ACC112 (cell line): ENCODE results near the gene LRP4.
"Not testable (repeated sequence)": the region's sequence is repeated elsewhere in the genome, so short reads cannot be mapped to it uniquely, and the experiment has no call there.

Source experiments
- H2AFZ ChIP-seq: fragments of 200-600 bp; sonication (generic); one replicate; pipeline ENCODE4 v1.6.0; 2017; ENCODE audit warnings: antibody characterized with exemption, low read length; ENCODE audit not compliant: unreplicated experiment
- H3K27ac ChIP-seq: fragments of 200-600 bp; sonication (generic); 2 replicates; pipeline ENCODE4 v1.5.1; 2014; ENCODE audit warnings: low read depth, mild to moderate bottlenecking, antibody characterized with exemption, low read length, moderate library complexity
- H3K27me3 ChIP-seq: fragments of 200-600 bp; sonication (generic); 2 replicates; pipeline ENCODE4 v1.6.1; 2014; ENCODE audit warnings: mild to moderate bottlenecking, antibody characterized with exemption, low read length, moderate library complexity, mixed read lengths; ENCODE audit not compliant: insufficient read depth
- H3K36me3 ChIP-seq: fragments of 200-600 bp; sonication (generic); 2 replicates; pipeline ENCODE4 v1.6.1; 2016; ENCODE audit warnings: mild to moderate bottlenecking, antibody characterized with exemption, low read length, moderate library complexity, mixed read lengths; ENCODE audit not compliant: insufficient read depth
- H3K4me1 ChIP-seq: fragments of 200-600 bp; sonication (generic); one replicate; pipeline ENCODE4 v1.6.1; 2016; ENCODE audit warnings: low read length, mixed read lengths; ENCODE audit not compliant: insufficient read depth, unreplicated experiment, control insufficient read depth
- H3K4me3 ChIP-seq: fragments of 200-600 bp; sonication (generic); 2 replicates; pipeline ENCODE4 v1.5.1; 2014; ENCODE audit warnings: mild to moderate bottlenecking, low read depth, low read length
- H3K79me2 ChIP-seq: fragments of 200-600 bp; sonication (generic); one replicate; pipeline ENCODE4 v1.6.0; 2016; ENCODE audit warnings: low read length; ENCODE audit not compliant: control insufficient read depth, unreplicated experiment, insufficient read depth

LRP4 gene

GRCh38 chr11:46949297-46949696 lies 30.9 kb upstream of the LRP4 start:
- Histone ChIP-seq H3K4me3 (no peak overlapping the region), H2AFZ (no peak overlapping the region), H3K27ac (no peak overlapping the region), H3K79me2 (peaks cover 3% of the 10 kb centered on the region), H3K27me3 (no peaks in the 10 kb centered on the region), H3K36me3 (no peaks in the 10 kb centered on the region), H3K4me1 (peaks cover 37% of the 10 kb centered on the region)

- Histone ChIP-seq H3K4me1 (peaks cover 37% of the 10 kb centered on the region), H3K4me3 (no peak overlapping the region), H3K79me2 (peaks cover 3% of the 10 kb centered on the region), H2AFZ (no peak overlapping the region), H3K27ac (peak overlapping the region; percentile 37; the same call in 1 of the 2 replicates), H3K36me3 (no peaks in the 10 kb centered on the region), H3K27me3 (no peaks in the 10 kb centered on the region)
Observed at GRCh38 chr11:46948378-46949131, 30.2 kb upstream of the LRP4 start.

DNA sequence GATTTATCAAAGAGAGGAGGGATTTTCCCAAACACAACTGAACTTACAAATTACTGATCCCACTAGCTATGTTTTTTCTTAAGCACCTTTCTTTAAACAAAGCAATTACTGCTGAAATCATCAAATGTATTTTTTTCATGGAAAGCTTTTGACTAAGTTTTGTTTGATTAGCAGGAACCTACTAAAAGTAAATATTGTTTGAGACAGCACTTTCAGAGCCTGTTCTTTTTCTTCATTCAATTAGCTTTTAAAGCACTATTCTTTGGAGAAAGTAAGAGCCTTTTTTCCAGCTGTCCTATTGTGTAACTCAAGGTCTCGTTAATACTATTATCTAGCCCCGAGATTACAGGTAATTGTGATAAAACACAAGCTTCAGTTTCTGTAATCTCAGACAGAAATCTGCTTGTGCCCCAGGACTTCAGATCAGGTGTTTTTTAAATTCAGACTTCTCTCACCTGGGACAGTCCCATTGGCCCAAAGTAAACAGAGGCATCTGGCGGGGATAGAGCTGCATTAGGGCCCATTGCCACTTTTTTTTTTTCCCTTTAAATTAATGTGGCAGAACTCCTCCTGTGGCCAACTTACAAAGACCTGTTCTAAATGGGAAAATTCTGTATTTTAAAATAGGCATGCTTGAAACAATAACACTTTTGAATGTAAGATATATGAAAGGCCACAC lies 29.2 kb upstream of the LRP4 start:
- peaks cover 5% of the 10 kb centered on the region for H3K79me2 ChIP-seq
- H3K27ac ChIP-seq = 0 out of 2 replicates have a peak overlapping the region, but pooled peaks have one; percentile 16
- H3K27me3 ChIP-seq = no peaks in the 10 kb centered on the region
- H3K36me3 ChIP-seq = no peaks in the 10 kb centered on the region
- H3K4me3 ChIP-seq = no peak overlapping the region
- H2AFZ ChIP-seq = no peak overlapping the region
- peaks cover 32% of the 10 kb centered on the region for H3K4me1 ChIP-seq

DNA sequence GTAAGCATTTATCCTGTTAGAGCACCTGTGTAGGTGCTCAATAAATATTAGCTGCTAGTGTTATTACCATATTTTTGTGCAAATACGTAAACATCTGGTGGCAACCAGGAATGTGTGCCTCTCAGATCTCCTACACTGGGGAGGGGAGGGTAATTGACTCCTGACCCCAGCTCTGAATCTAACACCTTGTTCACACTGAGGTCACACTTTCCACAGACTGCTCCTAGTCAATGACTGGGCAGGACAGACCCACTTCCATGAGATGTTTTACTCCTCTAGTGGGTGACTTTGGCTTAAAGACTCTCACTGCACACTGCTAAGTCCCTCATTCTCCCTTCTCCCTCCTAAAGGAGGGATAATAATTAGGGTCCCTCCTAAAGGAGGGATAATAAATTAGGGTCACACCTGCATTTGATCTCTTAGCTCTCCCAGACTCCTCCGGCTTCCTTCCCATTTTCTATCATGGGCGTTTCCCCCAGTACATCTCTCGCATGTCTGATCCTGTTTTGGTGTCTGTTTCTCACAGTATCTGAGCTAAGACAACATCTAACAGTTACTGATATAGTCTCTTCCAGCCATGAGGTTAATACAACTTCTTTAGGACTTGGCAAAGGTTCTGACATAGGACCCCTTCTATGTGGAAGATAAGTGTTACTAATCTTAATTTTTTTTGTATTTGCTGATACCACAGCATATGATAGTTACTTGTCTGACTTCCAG lies 26.2 kb upstream of the LRP4 start:
- Histone ChIP-seq H3K27ac (no peak overlapping the region), H3K27me3 (no peaks in the 10 kb centered on the region), H3K36me3 (no peaks in the 10 kb centered on the region), H2AFZ (no peak overlapping the region), H3K79me2 (peaks cover 7% of the 10 kb centered on the region), H3K4me1 (peaks cover 24% of the 10 kb centered on the region), H3K4me3 (no peak overlapping the region)

DNA sequence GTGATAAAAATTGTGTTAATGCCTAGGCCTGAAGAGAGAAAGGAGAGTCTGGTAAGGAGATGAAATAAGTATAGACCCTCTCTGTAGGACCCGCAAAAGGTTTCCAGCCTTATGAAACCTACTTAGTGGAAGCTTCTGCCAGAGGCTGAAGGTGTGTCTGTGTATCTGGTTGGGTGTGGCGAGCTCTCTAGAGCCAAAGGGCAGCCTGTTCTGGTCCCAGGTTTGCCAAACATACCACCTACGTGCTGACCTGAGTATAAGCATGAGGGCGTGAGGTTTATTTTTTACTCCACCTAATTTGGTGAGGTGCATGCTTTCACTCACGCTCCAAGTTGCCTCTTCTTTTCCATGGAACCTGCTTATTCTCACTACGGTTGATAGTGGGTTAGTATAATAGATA lies 23.8 kb upstream of the LRP4 start:
- no peak overlapping the region for H2AFZ ChIP-seq
- peaks cover 3% of the 10 kb centered on the region for H3K4me1 ChIP-seq
- no peaks in the 10 kb centered on the region for H3K36me3 ChIP-seq
- H3K27ac ChIP-seq = no peak overlapping the region
- no peaks in the 10 kb centered on the region for H3K27me3 ChIP-seq
- no peak overlapping the region for H3K4me3 ChIP-seq
- peaks cover 5% of the 10 kb centered on the region for H3K79me2 ChIP-seq

DNA sequence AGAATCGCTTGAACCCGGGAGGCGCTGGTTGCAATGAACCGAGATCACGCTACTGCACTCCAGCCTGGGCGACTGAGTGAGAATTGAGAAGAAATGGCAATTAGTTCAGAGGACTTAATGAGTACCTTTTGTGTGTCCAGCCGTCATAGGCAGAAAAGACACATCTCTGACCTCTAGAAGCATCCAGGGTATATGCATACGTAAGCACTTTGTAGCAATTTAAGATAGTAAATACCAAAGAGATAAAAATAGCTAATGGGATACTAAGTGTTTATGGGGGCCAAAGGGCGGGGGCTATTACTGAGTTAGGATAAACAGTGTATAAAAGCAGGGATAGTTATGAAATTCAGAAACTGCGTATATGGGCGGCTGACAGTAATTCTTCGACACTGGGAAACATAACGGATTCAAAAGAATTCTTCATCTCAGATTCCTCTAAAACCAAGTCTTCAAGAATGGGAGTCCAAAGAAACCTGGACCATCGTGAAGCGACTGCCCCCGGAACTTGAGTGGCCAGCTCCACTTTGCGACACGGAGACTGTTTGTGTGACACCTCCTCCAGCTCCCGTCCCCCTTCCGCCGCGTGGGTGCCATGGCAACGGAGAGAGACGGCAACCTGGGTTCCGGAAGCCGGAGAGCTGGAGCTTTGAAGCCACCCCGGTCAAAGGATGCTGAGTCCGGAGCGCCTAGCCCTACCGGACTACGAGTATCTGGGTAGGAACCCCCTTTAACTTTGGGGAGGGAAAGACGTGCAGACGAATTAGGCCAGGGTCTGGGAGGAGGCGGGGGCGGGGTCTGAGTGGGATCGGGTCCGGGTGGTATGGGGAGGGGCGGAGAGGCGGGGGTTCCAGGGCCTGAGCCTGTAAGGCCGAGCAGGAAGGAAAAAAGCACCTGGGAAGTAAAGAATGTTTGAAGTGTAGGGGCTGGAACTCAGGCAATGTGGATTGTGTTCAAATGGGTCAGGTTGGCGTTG lies 18.1 kb upstream of the LRP4 start, which contains the start of gene CSTPP1:
Gene CSTPP1, plus strand, starts transcription at position 624 of the 973 bp plus-strand sequence. Its CDS starts 45 bp downstream, at position 669.
- Histone ChIP-seq H3K4me3 (peak within 1 kb of the TSS; percentile 91), H3K27me3 (no peaks in the 10 kb centered on the region), H3K36me3 (no peaks in the 10 kb centered on the region), H2AFZ (peak within 1 kb of the TSS; percentile 100), H3K4me1 (peaks cover 4% of the 10 kb centered on the region), H3K79me2 (peaks cover 4% of the 10 kb centered on the region), H3K27ac (peak within 1 kb of the TSS; percentile 38; the same call in 1 of the 2 replicates)

GRCh38 chr11:46930089-46930488 lies 11.7 kb upstream of the LRP4 start:
- H3K79me2 ChIP-seq = no peaks in the 10 kb centered on the region
- H3K27ac ChIP-seq = peak overlapping the region; percentile 40; the same call in 1 of the 2 replicates
- peaks cover 7% of the 10 kb centered on the region for H3K4me1 ChIP-seq
- no peaks in the 10 kb centered on the region for H3K27me3 ChIP-seq
- no peak overlapping the region for H3K4me3 ChIP-seq
- no peaks in the 10 kb centered on the region for H3K36me3 ChIP-seq
- peak overlapping the region; percentile 19 for H2AFZ ChIP-seq

GRCh38 chr11:46928701-46929100 lies 10.4 kb upstream of the LRP4 start:
- not testable (repeated sequence) for H3K27ac ChIP-seq, H3K79me2 ChIP-seq, H3K27me3 ChIP-seq, H3K4me1 ChIP-seq, H3K4me3 ChIP-seq, H2AFZ ChIP-seq, H3K36me3 ChIP-seq

DNA sequence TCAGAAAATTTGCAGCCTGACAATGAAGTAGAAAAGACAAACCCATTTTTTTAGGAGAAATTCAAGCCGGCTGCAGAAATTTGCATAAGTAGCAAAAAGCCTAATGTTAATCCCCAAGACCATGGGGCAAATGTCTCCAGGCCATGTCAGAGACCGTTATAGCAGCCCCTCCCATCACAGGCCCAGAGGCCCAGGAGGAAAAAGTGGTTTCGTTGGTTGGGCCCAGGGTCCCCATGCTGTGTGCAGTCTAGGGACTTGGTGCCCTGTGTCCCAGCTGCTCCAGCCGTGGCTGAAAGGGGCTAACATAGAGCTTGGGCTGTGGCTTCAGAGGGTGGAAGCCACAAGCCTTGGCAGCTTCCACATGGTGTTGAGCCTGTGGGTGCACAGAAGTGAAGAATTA lies 9.6 kb upstream of the LRP4 start:
- H2AFZ ChIP-seq, H3K27ac ChIP-seq, H3K27me3 ChIP-seq, H3K79me2 ChIP-seq, H3K4me1 ChIP-seq, H3K36me3 ChIP-seq, H3K4me3 ChIP-seq: not testable (repeated sequence)

GRCh38 chr11:46920755-46921154 lies 2.4 kb upstream of the LRP4 start:
- peak overlapping the region; percentile 92 for H3K27ac ChIP-seq
- no peak overlapping the region for H3K4me3 ChIP-seq
- no peaks in the 10 kb centered on the region for H3K36me3 ChIP-seq
- peaks cover 24% of the 10 kb centered on the region for H3K4me1 ChIP-seq
- H3K79me2 ChIP-seq = no peaks in the 10 kb centered on the region
- H2AFZ ChIP-seq = peak overlapping the region; percentile 95
- peaks cover 8% of the 10 kb centered on the region; the same call in 1 of the 2 replicates for H3K27me3 ChIP-seq
